D721Med (cell line): ENCODE results near the gene PSMG1.

ENCODE experiments used
- DNase-seq: peaks from one replicate; pipeline ENCODE4 v3.0.0; 2011; ENCODE audit warnings: low spot score; ENCODE audit not compliant: insufficient read length
- FAIRE-seq: peaks from 2 replicates; lab custom pipeline; 2011; peaks lifted over from hg19 to GRCh38; lab: Jason Lieb, UNC
- CTCF ChIP-seq: IDR thresholded peaks from 2 replicates; pipeline ENCODE4 v1.5.1; 2012; ENCODE audit warnings: mild to moderate bottlenecking, control low read depth; ENCODE audit not compliant: insufficient read depth; ENCODE audit errors: missing control alignments

Gene PSMG1

GRCh38 chr21:39156024-39156423 lies 27.2 kb downstream of the PSMG1 start:
- DNase-seq (no peak), FAIRE-seq (no peak)
- TF ChIP-seq CTCF: no peak

DNA sequence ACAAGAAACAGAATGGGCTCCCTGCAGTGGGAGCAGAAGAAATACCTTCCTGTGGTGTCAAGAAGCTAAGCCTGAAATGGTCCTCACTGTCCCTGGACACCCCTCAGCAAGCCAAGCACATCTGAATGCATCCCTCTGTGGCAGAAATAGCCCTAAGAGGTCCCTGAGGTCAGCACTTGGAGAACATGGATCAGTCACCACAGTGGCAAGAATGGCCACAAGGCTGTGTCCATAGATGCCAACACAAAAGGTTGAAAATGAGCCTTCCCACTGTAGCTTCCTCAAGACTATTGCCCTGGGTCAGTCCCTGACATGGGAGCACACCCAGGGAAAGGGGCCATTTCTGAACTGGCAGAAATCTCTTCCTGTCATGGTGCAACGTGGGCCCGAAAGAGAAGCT lies 27.7 kb downstream of the PSMG1 start:
- no peak for DNase-seq
- no peak for FAIRE-seq
- no peak for TF ChIP-seq CTCF

- DNase-seq (no peak), FAIRE-seq (no peak)
- TF ChIP-seq CTCF: no peak
Measured at GRCh38 chr21:39153842-39154241, 29.4 kb downstream of the PSMG1 start.

DNA sequence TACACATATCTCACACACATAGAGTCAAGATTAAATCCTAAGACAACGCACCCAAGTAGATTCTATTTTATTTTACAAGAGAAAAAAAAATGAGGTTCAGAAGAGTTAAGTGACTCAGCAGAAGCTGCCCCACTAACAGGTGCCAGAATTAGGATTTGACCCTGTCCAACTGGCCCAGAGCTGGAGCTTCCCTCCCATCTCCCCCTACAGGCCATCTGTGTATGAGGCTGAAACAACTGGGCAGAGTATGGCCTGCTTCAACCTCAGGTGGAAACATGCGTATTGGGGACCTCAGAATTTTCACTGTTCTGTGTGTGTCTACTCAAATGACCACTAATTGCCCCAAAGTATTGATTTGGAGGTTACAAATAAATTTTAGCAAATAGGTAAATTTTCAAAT lies 29.9 kb downstream of the PSMG1 start:
- no peak for TF ChIP-seq CTCF
- DNase-seq (no peak), FAIRE-seq (no peak)

GRCh38 chr21:39152271-39152670 lies 31.0 kb downstream of the PSMG1 start:
- FAIRE-seq (no peak), DNase-seq (no peak)
- no peak for TF ChIP-seq CTCF

GRCh38 chr21:39150877-39151276 lies 32.4 kb downstream of the PSMG1 start:
- DNase-seq (no peak), FAIRE-seq (no peak)
- no peak for TF ChIP-seq CTCF

DNA sequence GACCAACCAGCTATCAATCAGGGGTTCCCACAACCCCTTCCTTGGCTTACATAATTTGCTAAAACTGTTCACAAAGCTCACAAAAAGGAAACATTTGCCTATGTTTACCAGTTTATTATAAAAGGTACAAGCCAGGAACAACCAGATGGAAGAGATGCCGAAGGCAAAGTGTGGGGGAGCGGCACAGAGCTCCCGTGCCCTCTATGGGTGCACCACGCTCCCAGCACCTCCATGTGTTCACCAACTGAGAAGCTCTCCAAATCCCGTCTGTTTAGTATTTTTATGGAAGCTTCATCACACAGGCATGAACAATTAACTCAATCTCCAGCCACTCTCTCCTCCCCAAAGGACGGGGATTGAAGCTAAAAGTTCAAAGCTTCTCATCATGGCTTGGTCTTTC lies 32.9 kb downstream of the PSMG1 start:
- DNase-seq: no peak
- FAIRE-seq: no peak
- no peak for TF ChIP-seq CTCF
